HepG2 (cell line): Measurements from ENCODE around the gene SSC5D. TPM values are rescaled to one million over a fixed set of nuclear protein-coding genes. Genes with fewer than 3 reads are reported as not detected.

Experiments used
- ATAC-seq: fragments of 200-7000 bp; cut with Tn5 transposase; 3 replicates; pipeline ENCODE4 v1.9.1; 2020; ENCODE audit warnings: mild to moderate bottlenecking, moderate library complexity
- BruUV-seq: library from RNA; stranded (reverse); fragments of 400-500 nt; replicated peaks from 2 replicates; lab custom pipeline; 2021; lab: Mats Ljungman, UMichigan
- CTCF ChIA-PET: fragments of 300-600 bp; formaldehyde crosslinking; extraction: SDS; loops from one replicate; lab custom pipeline; 2021; ENCODE audit warnings: low total read pairs, inconsistent platforms, low intra/inter-chr PET ratio; lab: Yijun Ruan, JAX
- POLR2A ChIA-PET: fragments of 350-600 bp; sonication (Branson Sonifier 250); formaldehyde crosslinking; loops from one replicate; lab custom pipeline; 2020; ENCODE audit warnings: antibody characterized with exemption, inconsistent platforms; lab: Yijun Ruan, JAX
- DNase-seq: peaks from one replicate; pipeline ENCODE4 v3.0.0-alpha.2; 2015; ENCODE audit warnings: low spot score
- FAIRE-seq: peaks from 3 replicates; lab custom pipeline; 2011; peaks lifted over from hg19 to GRCh38; lab: Jason Lieb, UNC
- H2AFZ ChIP-seq: one replicate; pipeline ENCODE4 v1.6.1; 2011; ENCODE audit warnings: low read length, inconsistent platforms
- H3K27ac ChIP-seq: fragments of 300-600 bp; 3 replicates; pipeline ENCODE4 v1.8.0; 2011; ENCODE audit warnings: mixed run types, mild to moderate bottlenecking, mixed read lengths, low read length, inconsistent platforms; ENCODE audit not compliant: insufficient read depth; ENCODE audit errors: extremely low read length
- H3K27me3 ChIP-seq, 2 experiments: fragments of 200-600 bp in 1 of 2; 2 replicates in 1 of 2; 3 replicates in 1 of 2; pipeline versions ENCODE4 v1.6.0 to v1.8.0; 2011; ENCODE audit warnings: low read length in 2 of 2, mild to moderate bottlenecking in 2 of 2, moderate library complexity in 2 of 2, inconsistent platforms in 1 of 2; ENCODE audit not compliant: insufficient read depth in 2 of 2, control insufficient read depth in 1 of 2
- H3K36me3 ChIP-seq, 2 experiments: fragments of 200-600 bp in 1 of 2; replicated peaks in 1 of 2; 2 replicates in 1 of 2; 3 replicates in 1 of 2; pipeline versions ENCODE4 v1.5.1 to v1.8.0; 2011; ENCODE audit warnings: low read length in 2 of 2, inconsistent platforms in 1 of 2; ENCODE audit not compliant: insufficient read depth in 2 of 2, control insufficient read depth in 1 of 2
- H3K4me1 ChIP-seq: 2 replicates; pipeline ENCODE4 v1.5.1; 2012; ENCODE audit warnings: low read length, inconsistent platforms; ENCODE audit not compliant: insufficient read depth
- H3K4me2 ChIP-seq: 2 replicates; pipeline ENCODE4 v1.6.0; 2011; ENCODE audit warnings: low read depth, low read length, inconsistent platforms
- H3K4me3 ChIP-seq, 3 experiments: fragments of 200-600 bp in 1 of 3; sonication (generic), shearing (Covaris generic) in 1 of 3; replicated peaks in 1 of 3; 2 replicates each; pipeline ENCODE4 v1.5.1; 2011 to 2016; ENCODE audit warnings: low read length in 3 of 3, inconsistent platforms in 2 of 3, low read depth in 2 of 3, mild to moderate bottlenecking in 2 of 3, control low read depth in 1 of 3, mixed read lengths in 1 of 3; ENCODE audit not compliant: insufficient read depth in 1 of 3
- H3K79me2 ChIP-seq: one replicate; pipeline ENCODE4 v1.6.1; 2011; ENCODE audit warnings: low read length, inconsistent platforms; ENCODE audit not compliant: insufficient read depth
- H3K9ac ChIP-seq: 2 replicates; pipeline ENCODE4 v1.6.0; 2011; ENCODE audit warnings: mild to moderate bottlenecking, low read depth, low read length, inconsistent platforms; ENCODE audit not compliant: insufficient read depth
- H3K9me3 ChIP-seq: 2 replicates; pipeline ENCODE4 v1.5.1; 2012; ENCODE audit warnings: mild to moderate bottlenecking, low read length
- H4K20me1 ChIP-seq: 2 replicates; pipeline ENCODE4 v1.6.0; 2011; ENCODE audit warnings: inconsistent platforms, mild to moderate bottlenecking, low read length, moderate library complexity; ENCODE audit not compliant: insufficient read depth
- AGO2 ChIP-seq: fragments of 200-400 bp; formaldehyde crosslinking; optimal IDR thresholded peaks from 2 replicates; pipeline ENCODE3; 2017; ENCODE audit warnings: mild to moderate bottlenecking, low read depth, low read length, moderate library complexity
- MLLT10 ChIP-seq: sonication (generic); formaldehyde crosslinking; IDR thresholded peaks from 2 replicates; pipeline ENCODE4 v1.4.0; 2020; ENCODE audit warnings: missing genetic modification reagents
- MTA3 ChIP-seq: sonication (generic); formaldehyde crosslinking; IDR thresholded peaks from 2 replicates; pipeline ENCODE4 v1.4.0; 2020; ENCODE audit warnings: missing genetic modification reagents
- MXD3 ChIP-seq: IDR thresholded peaks from 2 replicates; pipeline ENCODE4 v1.6.1; 2016; ENCODE audit warnings: mild to moderate bottlenecking, missing biosample characterization, missing genetic modification reagents
- PBX3 ChIP-seq: sonication (generic); formaldehyde crosslinking; IDR thresholded peaks from 2 replicates; pipeline ENCODE4 v1.8.1; 2023; ENCODE audit warnings: missing genetic modification reagents, inconsistent platforms, borderline replicate concordance
- STAT6 ChIP-seq: sonication (generic); formaldehyde crosslinking; IDR thresholded peaks from 2 replicates; pipeline ENCODE4 v1.4.0; 2020; ENCODE audit warnings: missing genetic modification reagents, mild to moderate bottlenecking, borderline replicate concordance
- THAP9 ChIP-seq: sonication (generic); formaldehyde crosslinking; IDR thresholded peaks from 2 replicates; pipeline ENCODE4; 2020; ENCODE audit warnings: missing genetic modification reagents, mild to moderate bottlenecking, borderline replicate concordance
- ZBTB49 ChIP-seq: sonication (generic); formaldehyde crosslinking; IDR thresholded peaks from 2 replicates; pipeline ENCODE4 v1.4.0; 2020; ENCODE audit warnings: missing genetic modification reagents, borderline replicate concordance
- ZNF569 ChIP-seq: sonication (generic); formaldehyde crosslinking; IDR thresholded peaks from 2 replicates; pipeline ENCODE4 v1.5.0; 2020; ENCODE audit warnings: mild to moderate bottlenecking, missing genetic modification reagents, moderate library complexity, borderline replicate concordance
- ZNF720 ChIP-seq: sonication (generic); formaldehyde crosslinking; IDR thresholded peaks from 2 replicates; pipeline ENCODE4 v1.4.0; 2020; ENCODE audit warnings: missing genetic modification reagents
- ZXDC ChIP-seq: sonication (generic); formaldehyde crosslinking; IDR thresholded peaks from 2 replicates; pipeline ENCODE4 v1.5.0; 2020; ENCODE audit warnings: mild to moderate bottlenecking, missing genetic modification reagents
- WGBS: methylation state at CpG from one replicate; pipeline ENCODE4 v1.1.6; 2017; ENCODE audit warnings: low lambda C conversion rate; 5-methylcytosine and 5-hydroxymethylcytosine counted together
- in situ Hi-C: cut with HindIII; loops from 2 replicates; pipeline ENCODE4 v1.10.0; 2017; ENCODE audit warnings: low pct_unique_long_range_greater_than_20kb; ENCODE audit not compliant: extremely low pct_ligation_motif_present
- intact Hi-C: fragments of 100-400 bp; cut with micrococcal nuclease; formaldehyde crosslinking; loops from one replicate; pipeline ENCODE4 v1.10.0; 2022; ENCODE audit not compliant: unreplicated experiment
- polyA plus RNA-seq, 8 experiments: library from polyadenylated mRNA; depleted of rRNA in 3 of 8; stranded (reverse) in 7 of 8; unstranded in 1 of 8; fragments of >200 nt; fragmentation: Illumina TruSeq in 4 of 8; extraction: Trizol in 4 of 8; gene quantifications; 2 replicates each; pipeline versions ENCODE4 v1.2.1 to v1.2.3, GENCODE V29; 2011 to 2016; ENCODE audit warnings: low read depth in 4 of 8, missing spikeins in 1 of 8, mixed read lengths in 1 of 8; ENCODE audit not compliant: insufficient read depth in 1 of 8
- total RNA-seq, 5 experiments: library from RNA; depleted of rRNA; stranded (reverse); fragments of >200 nt; fragmentation: Illumina TruSeq; extraction: Trizol; gene quantifications; 2 replicates each; pipeline ENCODE4 v1.2.3, GENCODE V29; 2016; ENCODE audit warnings: low read depth in 1 of 5

Gene SSC5D
- total and polyA plus RNA-seq, 2 of the 13 experiments (the other 11 are each of a cell fraction or from before 2014, with no cell fraction given): not detected

GRCh38 chr19:55566823-55567222 is 78.6 kb downstream of the SSC5D start:
- H3K4me1 ChIP-seq: peaks cover 16% of the 10 kb centered on the region
- no peak overlapping the region for H3K4me2 ChIP-seq
- in situ Hi-C loops: no loop called here
- peaks cover 0 to 5% of the 10 kb centered on the region in 2 experiments; a peak in 2 of 5 replicates for H3K27me3 ChIP-seq
- H3K9me3 ChIP-seq: no peaks in the 10 kb centered on the region
- no peak for ATAC-seq
- H3K27ac ChIP-seq: no peak overlapping the region
- no peak overlapping the region for H3K4me3 ChIP-seq
- POLR2A ChIA-PET: interaction anchor here (1.3 kb wide), 1 partner anchor 32 kb away, joined by 3 read pairs; the partner anchor contains the start of gene FIZ1
- H3K36me3 ChIP-seq: no peaks in the 10 kb centered on the region
- no peak for FAIRE-seq
- H3K9ac ChIP-seq: no peak overlapping the region
- intact Hi-C loops: no loop called here
- no peak for DNase-seq
- H4K20me1 ChIP-seq: no peaks in the 10 kb centered on the region
- no peak overlapping the region for H2AFZ ChIP-seq
- H3K79me2 ChIP-seq: no peaks in the 10 kb centered on the region
- WGBS: 15% methylated on average over 9 of the region's 9 CpGs
- CTCF ChIA-PET: no interaction called here
- BruUV-seq: no TSS peak
- no peak for TF ChIP-seq ZBTB49 (CRISPR knock-in tag)
- TF ChIP-seq STAT6: no peak
- TF ChIP-seq MTA3 (CRISPR knock-in tag): no peak
- TF ChIP-seq ZNF720 (CRISPR knock-in tag): no peak
- TF ChIP-seq PBX3 (CRISPR knock-in tag): no peak
- TF ChIP-seq MXD3 (CRISPR knock-in tag): no peak
- no peak for TF ChIP-seq ZXDC (CRISPR knock-in tag)
- no peak for TF ChIP-seq AGO2
- no peak for TF ChIP-seq THAP9
- no peak for TF ChIP-seq MLLT10 (CRISPR knock-in tag)
- TF ChIP-seq ZNF569 (CRISPR knock-in tag): no peak
